ENCODE results near the gene NPTX2. TPM values are rescaled to one million over a fixed set of nuclear protein-coding genes. Genes with fewer than 3 reads are reported as not detected.

NPTX2 gene
- total and polyA plus RNA-seq, 2 experiments from 2014 or later = 8.2 to 24.1 TPM

DNA sequence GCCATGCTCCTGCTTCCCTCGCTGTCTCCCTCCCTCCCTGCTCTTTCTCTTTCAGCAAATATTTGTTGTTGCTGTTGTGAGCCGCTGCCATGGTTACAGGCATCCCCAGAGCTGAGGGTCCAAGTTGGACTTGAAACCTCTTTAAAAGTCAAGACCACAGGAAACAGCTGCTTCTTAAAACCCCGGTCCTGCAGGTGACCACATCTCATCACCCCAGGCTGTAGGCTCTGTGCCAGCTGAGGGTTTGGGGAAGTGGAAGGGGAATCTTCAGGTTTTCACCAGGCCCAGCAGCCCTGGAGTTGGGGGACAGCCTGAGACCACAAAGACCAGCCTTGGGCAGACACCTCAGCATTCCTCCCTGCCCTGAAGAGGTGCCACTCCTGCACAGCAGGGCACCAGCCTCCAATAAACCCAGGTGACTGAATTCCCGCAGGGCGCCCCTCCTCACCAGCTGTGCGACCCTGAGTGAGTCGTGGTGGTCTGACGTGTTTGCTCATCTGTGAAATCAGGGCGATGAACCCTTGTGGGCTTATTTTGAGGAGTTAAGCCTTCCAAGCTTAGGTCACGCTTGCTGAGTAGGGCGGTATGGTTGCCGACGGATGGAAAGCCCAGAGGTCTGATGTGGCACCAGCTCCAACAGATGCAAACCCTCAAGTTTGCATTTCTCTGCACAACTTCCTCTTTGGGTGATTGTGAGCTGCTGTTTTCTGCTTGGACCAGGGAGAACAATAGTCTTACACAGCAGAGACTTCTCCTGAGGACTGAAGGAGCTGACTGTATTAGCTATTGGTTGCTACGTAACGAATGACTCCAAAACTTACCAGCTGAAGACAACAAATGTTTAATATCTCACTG lies 24.8 kb downstream of the NPTX2 start (continued):
- TF ChIP-seq, protein P1, sequence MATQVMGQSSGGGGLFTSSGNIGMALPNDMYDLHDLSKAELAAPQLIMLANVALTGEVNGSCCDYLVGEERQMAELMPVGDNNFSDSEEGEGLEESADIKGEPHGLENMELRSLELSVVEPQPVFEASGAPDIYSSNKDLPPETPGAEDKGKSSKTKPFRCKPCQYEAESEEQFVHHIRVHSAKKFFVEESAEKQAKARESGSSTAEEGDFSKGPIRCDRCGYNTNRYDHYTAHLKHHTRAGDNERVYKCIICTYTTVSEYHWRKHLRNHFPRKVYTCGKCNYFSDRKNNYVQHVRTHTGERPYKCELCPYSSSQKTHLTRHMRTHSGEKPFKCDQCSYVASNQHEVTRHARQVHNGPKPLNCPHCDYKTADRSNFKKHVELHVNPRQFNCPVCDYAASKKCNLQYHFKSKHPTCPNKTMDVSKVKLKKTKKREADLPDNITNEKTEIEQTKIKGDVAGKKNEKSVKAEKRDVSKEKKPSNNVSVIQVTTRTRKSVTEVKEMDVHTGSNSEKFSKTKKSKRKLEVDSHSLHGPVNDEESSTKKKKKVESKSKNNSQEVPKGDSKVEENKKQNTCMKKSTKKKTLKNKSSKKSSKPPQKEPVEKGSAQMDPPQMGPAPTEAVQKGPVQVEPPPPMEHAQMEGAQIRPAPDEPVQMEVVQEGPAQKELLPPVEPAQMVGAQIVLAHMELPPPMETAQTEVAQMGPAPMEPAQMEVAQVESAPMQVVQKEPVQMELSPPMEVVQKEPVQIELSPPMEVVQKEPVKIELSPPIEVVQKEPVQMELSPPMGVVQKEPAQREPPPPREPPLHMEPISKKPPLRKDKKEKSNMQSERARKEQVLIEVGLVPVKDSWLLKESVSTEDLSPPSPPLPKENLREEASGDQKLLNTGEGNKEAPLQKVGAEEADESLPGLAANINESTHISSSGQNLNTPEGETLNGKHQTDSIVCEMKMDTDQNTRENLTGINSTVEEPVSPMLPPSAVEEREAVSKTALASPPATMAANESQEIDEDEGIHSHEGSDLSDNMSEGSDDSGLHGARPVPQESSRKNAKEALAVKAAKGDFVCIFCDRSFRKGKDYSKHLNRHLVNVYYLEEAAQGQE (IDR thresholded peaks at IDR 0.05; ENCODE audit: unreplicated experiment) = no peak
- TF ChIP-seq, protein P2, sequence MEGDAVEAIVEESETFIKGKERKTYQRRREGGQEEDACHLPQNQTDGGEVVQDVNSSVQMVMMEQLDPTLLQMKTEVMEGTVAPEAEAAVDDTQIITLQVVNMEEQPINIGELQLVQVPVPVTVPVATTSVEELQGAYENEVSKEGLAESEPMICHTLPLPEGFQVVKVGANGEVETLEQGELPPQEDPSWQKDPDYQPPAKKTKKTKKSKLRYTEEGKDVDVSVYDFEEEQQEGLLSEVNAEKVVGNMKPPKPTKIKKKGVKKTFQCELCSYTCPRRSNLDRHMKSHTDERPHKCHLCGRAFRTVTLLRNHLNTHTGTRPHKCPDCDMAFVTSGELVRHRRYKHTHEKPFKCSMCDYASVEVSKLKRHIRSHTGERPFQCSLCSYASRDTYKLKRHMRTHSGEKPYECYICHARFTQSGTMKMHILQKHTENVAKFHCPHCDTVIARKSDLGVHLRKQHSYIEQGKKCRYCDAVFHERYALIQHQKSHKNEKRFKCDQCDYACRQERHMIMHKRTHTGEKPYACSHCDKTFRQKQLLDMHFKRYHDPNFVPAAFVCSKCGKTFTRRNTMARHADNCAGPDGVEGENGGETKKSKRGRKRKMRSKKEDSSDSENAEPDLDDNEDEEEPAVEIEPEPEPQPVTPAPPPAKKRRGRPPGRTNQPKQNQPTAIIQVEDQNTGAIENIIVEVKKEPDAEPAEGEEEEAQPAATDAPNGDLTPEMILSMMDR (conservative IDR thresholded peaks at IDR 0.05; ENCODE audit: low read depth in 2 of 2) = no peak
- TF ChIP-seq EZH2 (IDR thresholded peaks at IDR 0.05; ENCODE audit: low read depth, unreplicated experiment) (no peak), ZNF331 (CRISPR knock-in tag; IDR thresholded peaks at IDR 0.05; ENCODE audit: low read depth) (no peak)

DNA sequence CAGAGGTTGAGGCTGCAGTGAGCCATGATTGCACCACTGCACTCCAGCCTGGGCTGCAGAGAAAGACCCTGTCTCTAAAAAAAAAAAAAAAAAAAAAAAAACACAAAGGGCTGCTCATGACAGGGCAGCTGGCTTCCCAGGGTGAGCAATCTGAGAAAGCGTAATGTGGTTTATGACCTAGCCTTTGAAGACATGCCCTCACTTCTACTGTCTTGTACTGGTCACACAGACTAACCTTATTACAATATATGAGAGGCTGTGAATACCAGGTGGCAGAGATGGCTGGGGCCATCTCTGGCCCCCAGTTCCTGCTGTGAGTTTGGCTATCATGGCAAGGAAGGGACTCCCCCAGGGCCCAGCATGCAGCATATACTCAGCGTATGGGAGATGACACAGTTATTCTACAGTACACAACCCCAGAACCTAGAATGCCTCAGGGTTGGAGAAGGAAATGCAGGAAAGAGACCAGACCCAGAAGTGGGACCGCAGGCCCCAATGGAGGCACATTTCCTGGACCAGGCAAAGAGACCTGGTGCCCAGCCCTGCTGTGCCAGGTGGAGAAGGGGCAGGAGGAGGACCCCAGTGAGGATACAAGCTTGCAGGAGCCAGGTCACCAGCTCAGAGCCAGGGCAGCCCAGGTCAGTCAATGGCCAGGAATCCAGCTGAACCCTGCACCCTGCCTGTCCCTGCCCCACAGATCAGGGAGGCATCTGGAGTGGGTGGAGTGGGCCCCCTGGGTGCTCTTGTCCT lies 26.3 kb downstream of the NPTX2 start:
- H3K4me1 Mint-ChIP-seq = no peaks in the 10 kb centered on the region
- Histone ChIP-seq H3F3A (replicated peaks; ENCODE audit: low read depth) (no peaks in the 10 kb centered on the region), H3K4me3 (no peak overlapping the region), H3K27me3 (ENCODE audit: insufficient read depth) (no peaks in the 10 kb centered on the region), H3K27ac (ENCODE audit: low read depth) (no peak overlapping the region), H3K9me2 (ENCODE audit: insufficient read depth) (no peaks in the 10 kb centered on the region), H4K20me1 (replicated peaks; ENCODE audit: insufficient read depth) (no peaks in the 10 kb centered on the region), H3K4me1 (ENCODE audit: insufficient read depth) (no peaks in the 10 kb centered on the region), H3K79me2 (replicated peaks; ENCODE audit: insufficient read depth) (no peaks in the 10 kb centered on the region), H3K4me2 (no peak overlapping the region), H3K36me3 (ENCODE audit: insufficient read depth) (no peaks in the 10 kb centered on the region), H2AFZ (no peak overlapping the region)
- ATAC-seq (no peak), DNase-seq (ENCODE audit: low spot score) (no peak)
- H3K36me3 Mint-ChIP-seq (ENCODE audit: low read depth) = 0 out of 3 replicates have a peak, but pooled peaks cover 4% of the 10 kb centered on the region
- H3K27ac Mint-ChIP-seq = no peak overlapping the region
- H3K27me3 Mint-ChIP-seq (ENCODE audit: insufficient read depth, low read depth, poor library complexity) = peaks cover 7% of the 10 kb centered on the region
- peaks cover 6% of the 10 kb centered on the region; the same call in 2 of the 3 replicates for H3K9me3 Mint-ChIP-seq
- H3K4me3 Mint-ChIP-seq = no peak overlapping the region
- TF ChIP-seq POLR2AphosphoS5 (IDR thresholded peaks at IDR 0.05; ENCODE audit: low read depth) (no peak), ZNF331 (CRISPR knock-in tag; IDR thresholded peaks at IDR 0.05; ENCODE audit: low read depth) (no peak), CREB1 (CRISPR knock-in tag; IDR thresholded peaks at IDR 0.05; ENCODE audit: low read depth) (no peak), ZNF114 (CRISPR knock-in tag; IDR thresholded peaks at IDR 0.05) (no peak), STAT1 (IDR thresholded peaks at IDR 0.05; ENCODE audit: unreplicated experiment) (no peak)
- TF ChIP-seq, protein P3, sequence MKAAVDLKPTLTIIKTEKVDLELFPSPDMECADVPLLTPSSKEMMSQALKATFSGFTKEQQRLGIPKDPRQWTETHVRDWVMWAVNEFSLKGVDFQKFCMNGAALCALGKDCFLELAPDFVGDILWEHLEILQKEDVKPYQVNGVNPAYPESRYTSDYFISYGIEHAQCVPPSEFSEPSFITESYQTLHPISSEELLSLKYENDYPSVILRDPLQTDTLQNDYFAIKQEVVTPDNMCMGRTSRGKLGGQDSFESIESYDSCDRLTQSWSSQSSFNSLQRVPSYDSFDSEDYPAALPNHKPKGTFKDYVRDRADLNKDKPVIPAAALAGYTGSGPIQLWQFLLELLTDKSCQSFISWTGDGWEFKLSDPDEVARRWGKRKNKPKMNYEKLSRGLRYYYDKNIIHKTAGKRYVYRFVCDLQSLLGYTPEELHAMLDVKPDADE (IDR thresholded peaks at IDR 0.05) = no peak
- TF ChIP-seq, protein P4, sequence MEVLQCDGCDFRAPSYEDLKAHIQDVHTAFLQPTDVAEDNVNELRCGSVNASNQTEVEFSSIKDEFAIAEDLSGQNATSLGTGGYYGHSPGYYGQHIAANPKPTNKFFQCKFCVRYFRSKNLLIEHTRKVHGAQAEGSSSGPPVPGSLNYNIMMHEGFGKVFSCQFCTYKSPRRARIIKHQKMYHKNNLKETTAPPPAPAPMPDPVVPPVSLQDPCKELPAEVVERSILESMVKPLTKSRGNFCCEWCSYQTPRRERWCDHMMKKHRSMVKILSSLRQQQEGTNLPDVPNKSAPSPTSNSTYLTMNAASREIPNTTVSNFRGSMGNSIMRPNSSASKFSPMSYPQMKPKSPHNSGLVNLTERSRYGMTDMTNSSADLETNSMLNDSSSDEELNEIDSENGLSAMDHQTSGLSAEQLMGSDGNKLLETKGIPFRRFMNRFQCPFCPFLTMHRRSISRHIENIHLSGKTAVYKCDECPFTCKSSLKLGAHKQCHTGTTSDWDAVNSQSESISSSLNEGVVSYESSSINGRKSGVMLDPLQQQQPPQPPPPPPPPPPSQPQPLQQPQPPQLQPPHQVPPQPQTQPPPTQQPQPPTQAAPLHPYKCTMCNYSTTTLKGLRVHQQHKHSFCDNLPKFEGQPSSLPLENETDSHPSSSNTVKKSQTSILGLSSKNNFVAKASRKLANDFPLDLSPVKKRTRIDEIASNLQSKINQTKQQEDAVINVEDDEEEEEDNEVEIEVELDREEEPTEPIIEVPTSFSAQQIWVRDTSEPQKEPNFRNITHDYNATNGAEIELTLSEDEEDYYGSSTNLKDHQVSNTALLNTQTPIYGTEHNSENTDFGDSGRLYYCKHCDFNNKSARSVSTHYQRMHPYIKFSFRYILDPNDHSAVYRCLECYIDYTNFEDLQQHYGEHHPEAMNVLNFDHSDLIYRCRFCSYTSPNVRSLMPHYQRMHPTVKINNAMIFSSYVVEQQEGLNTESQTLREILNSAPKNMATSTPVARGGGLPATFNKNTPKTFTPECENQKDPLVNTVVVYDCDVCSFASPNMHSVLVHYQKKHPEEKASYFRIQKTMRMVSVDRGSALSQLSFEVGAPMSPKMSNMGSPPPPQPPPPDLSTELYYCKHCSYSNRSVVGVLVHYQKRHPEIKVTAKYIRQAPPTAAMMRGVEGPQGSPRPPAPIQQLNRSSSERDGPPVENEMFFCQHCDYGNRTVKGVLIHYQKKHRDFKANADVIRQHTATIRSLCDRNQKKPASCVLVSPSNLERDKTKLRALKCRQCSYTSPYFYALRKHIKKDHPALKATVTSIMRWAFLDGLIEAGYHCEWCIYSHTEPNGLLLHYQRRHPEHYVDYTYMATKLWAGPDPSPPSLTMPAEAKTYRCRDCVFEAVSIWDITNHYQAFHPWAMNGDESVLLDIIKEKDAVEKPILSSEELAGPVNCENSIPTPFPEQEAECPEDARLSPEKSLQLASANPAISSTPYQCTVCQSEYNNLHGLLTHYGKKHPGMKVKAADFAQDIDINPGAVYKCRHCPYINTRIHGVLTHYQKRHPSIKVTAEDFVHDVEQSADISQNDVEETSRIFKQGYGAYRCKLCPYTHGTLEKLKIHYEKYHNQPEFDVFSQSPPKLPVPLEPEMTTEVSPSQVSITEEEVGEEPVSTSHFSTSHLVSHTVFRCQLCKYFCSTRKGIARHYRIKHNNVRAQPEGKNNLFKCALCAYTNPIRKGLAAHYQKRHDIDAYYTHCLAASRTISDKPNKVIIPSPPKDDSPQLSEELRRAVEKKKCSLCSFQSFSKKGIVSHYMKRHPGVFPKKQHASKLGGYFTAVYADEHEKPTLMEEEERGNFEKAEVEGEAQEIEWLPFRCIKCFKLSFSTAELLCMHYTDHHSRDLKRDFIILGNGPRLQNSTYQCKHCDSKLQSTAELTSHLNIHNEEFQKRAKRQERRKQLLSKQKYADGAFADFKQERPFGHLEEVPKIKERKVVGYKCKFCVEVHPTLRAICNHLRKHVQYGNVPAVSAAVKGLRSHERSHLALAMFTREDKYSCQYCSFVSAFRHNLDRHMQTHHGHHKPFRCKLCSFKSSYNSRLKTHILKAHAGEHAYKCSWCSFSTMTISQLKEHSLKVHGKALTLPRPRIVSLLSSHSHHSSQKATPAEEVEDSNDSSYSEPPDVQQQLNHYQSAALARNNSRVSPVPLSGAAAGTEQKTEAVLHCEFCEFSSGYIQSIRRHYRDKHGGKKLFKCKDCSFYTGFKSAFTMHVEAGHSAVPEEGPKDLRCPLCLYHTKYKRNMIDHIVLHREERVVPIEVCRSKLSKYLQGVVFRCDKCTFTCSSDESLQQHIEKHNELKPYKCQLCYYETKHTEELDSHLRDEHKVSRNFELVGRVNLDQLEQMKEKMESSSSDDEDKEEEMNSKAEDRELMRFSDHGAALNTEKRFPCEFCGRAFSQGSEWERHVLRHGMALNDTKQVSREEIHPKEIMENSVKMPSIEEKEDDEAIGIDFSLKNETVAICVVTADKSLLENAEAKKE (CRISPR knock-in tag; IDR thresholded peaks at IDR 0.05) = no peak

Data from GM23338 (cell line).